Chondrocyte (in vitro differentiated cells): Measurements from ENCODE around the gene E2F8. TPM values are rescaled to one million over a fixed set of nuclear protein-coding genes. Genes with fewer than 3 reads are reported as not detected.

ENCODE experiments used
- DNase-seq: peaks from one replicate; pipeline ENCODE4 v3.0.0; 2021; ENCODE audit warnings: mixed read lengths, low spot score
- H3K27ac Mint-ChIP-seq: one replicate; pipeline ENCODE4 v1.8.0; 2021; ENCODE audit warnings: mild to moderate bottlenecking, moderate library complexity, mixed read lengths; ENCODE audit not compliant: unreplicated experiment
- H3K27me3 Mint-ChIP-seq: 2 replicates; pipeline ENCODE4 v1.8.0; 2021; ENCODE audit warnings: low read depth, mixed read lengths
- H3K36me3 Mint-ChIP-seq: 2 replicates; pipeline ENCODE4 v1.8.0; 2021; ENCODE audit warnings: low read depth, mixed read lengths
- H3K4me1 Mint-ChIP-seq: 2 replicates; pipeline ENCODE4 v1.8.0; 2021; ENCODE audit warnings: low read depth, mild to moderate bottlenecking, mixed read lengths
- H3K4me3 Mint-ChIP-seq: one replicate; pipeline ENCODE4 v1.8.0; 2021; ENCODE audit warnings: mild to moderate bottlenecking, moderate library complexity, mixed read lengths; ENCODE audit not compliant: unreplicated experiment
- H3K9me3 Mint-ChIP-seq: 2 replicates; pipeline ENCODE4 v1.8.0; 2021; ENCODE audit warnings: low read depth, mixed read lengths
- CTCF ChIP-seq: fragments of 200-600 bp; sonication (generic); IDR thresholded peaks from 2 replicates; pipeline ENCODE4 v1.5.0; 2021; ENCODE audit warnings: antibody characterized with exemption, mild to moderate bottlenecking, moderate library complexity
- total RNA-seq: library from RNA; stranded (reverse); gene quantifications from 3 replicates; pipeline ENCODE4 v1.2.1, GENCODE V29; 2021

E2F8 gene
- total RNA-seq, 1 donor from 2014 or later: 0.60 TPM

- no peak overlapping the region for H3K4me3 Mint-ChIP-seq
- no peak for DNase-seq
- no peak overlapping the region for H3K27ac Mint-ChIP-seq
- no peaks in the 10 kb centered on the region for H3K9me3 Mint-ChIP-seq
- no peak for TF ChIP-seq CTCF
- no peaks in the 10 kb centered on the region for H3K36me3 Mint-ChIP-seq
- peaks cover 49% of the 10 kb centered on the region for H3K27me3 Mint-ChIP-seq
- peaks cover 8% of the 10 kb centered on the region for H3K4me1 Mint-ChIP-seq
Measured at GRCh38 chr11:19209617-19210370, 31.0 kb downstream of the E2F8 start.

GRCh38 chr11:19208959-19209546, 31.7 kb downstream of the E2F8 start:
- TF ChIP-seq CTCF: no peak
- H3K36me3 Mint-ChIP-seq: no peaks in the 10 kb centered on the region
- no peaks in the 10 kb centered on the region for H3K9me3 Mint-ChIP-seq
- peaks cover 45% of the 10 kb centered on the region for H3K27me3 Mint-ChIP-seq
- H3K27ac Mint-ChIP-seq: no peak overlapping the region
- no peak for DNase-seq
- H3K4me1 Mint-ChIP-seq: peaks cover 8% of the 10 kb centered on the region
- H3K4me3 Mint-ChIP-seq: no peak overlapping the region

GRCh38 chr11:19208181-19208580, 32.6 kb downstream of the E2F8 start:
- Mint-ChIP-seq H3K27ac (no peak overlapping the region), H3K9me3 (no peaks in the 10 kb centered on the region), H3K27me3 (peaks cover 38% of the 10 kb centered on the region), H3K4me1 (peaks cover 8% of the 10 kb centered on the region), H3K36me3 (no peaks in the 10 kb centered on the region), H3K4me3 (no peak overlapping the region)
- no peak for DNase-seq
- no peak for TF ChIP-seq CTCF

- peaks cover 28% of the 10 kb centered on the region for H3K27me3 Mint-ChIP-seq
- H3K9me3 Mint-ChIP-seq: no peaks in the 10 kb centered on the region
- no peaks in the 10 kb centered on the region for H3K36me3 Mint-ChIP-seq
- no peak overlapping the region for H3K4me3 Mint-ChIP-seq
- TF ChIP-seq CTCF: no peak
- no peak for DNase-seq
- no peak overlapping the region for H3K27ac Mint-ChIP-seq
- peaks cover 29% of the 10 kb centered on the region for H3K4me1 Mint-ChIP-seq
Measured at GRCh38 chr11:19204836-19205235, 35.9 kb downstream of the E2F8 start.

- Mint-ChIP-seq H3K36me3 (no peaks in the 10 kb centered on the region), H3K4me3 (no peak within 1 kb of the TSS), H3K4me1 (peaks cover 27% of the 10 kb centered on the region), H3K9me3 (no peaks in the 10 kb centered on the region), H3K27me3 (peaks cover 2% of the 10 kb centered on the region), H3K27ac (no peak within 1 kb of the TSS)
- DNase-seq: no peak
- no peak for TF ChIP-seq CTCF
Measured at GRCh38 chr11:19201737-19202605, 38.8 kb downstream of the E2F8 start, which contains the start of gene CSRP3. CSRP3 (minus strand) TSS chr11:19201983; CDS start chr11:19192448, 9,535 bp downstream.
